ENCODE measurements around the gene AKT1S1. TPM values are rescaled to one million over a fixed set of nuclear protein-coding genes. Genes with fewer than 3 reads are reported as not detected.

AKT1S1 gene
- total RNA-seq, 1 experiment from 2014 or later: 70.6 TPM

- ATAC-seq: no peak
- ChIA-PET POLR2A (no interaction called here), CTCF (no interaction called here), RAD21 (ENCODE audit: low non-redundant PET in 1 of 2, low total read pairs in 2 of 2, uncharacterized antibody in 2 of 2, unreplicated experiment in 2 of 2) (no interaction called here)
- H3K9me2 ChIP-seq (ENCODE audit: insufficient read depth): no peaks in the 10 kb centered on the region
- intact Hi-C loops (cut with micrococcal nuclease): no loop called here
- no peak overlapping the region for H3K9ac ChIP-seq (ENCODE audit: low read length)
- peaks cover 3 to 9% of the 10 kb centered on the region in 2 experiments for H3K4me1 ChIP-seq (ENCODE audit: control insufficient read depth in 1 of 2, insufficient read depth in 2 of 2, low read length in 2 of 2)
- no peak overlapping the region for H2AFZ ChIP-seq (ENCODE audit: low read depth, low read length, poor library complexity, severe bottlenecking)
- no peaks in the 10 kb centered on the region for H3K9me3 ChIP-seq (ENCODE audit: control insufficient read depth in 1 of 2, insufficient read depth in 1 of 2, low read depth in 1 of 2, low read length in 2 of 2)
- H3K27me3 ChIP-seq (ENCODE audit: insufficient read depth, low read length): no peaks in the 10 kb centered on the region
- no peak overlapping the region for H3K4me3 ChIP-seq (replicated peaks in 1 of 2; ENCODE audit: low read depth in 1 of 2, low read length in 2 of 2)
- no peaks in the 10 kb centered on the region for H3K79me2 ChIP-seq (ENCODE audit: insufficient read depth, low read length)
- H3K27ac ChIP-seq (ENCODE audit: low read depth, low read length): no peak overlapping the region
- H4K20me1 ChIP-seq (ENCODE audit: insufficient read depth): no peaks in the 10 kb centered on the region
- no TSS peak for BruUV-seq (replicated peaks)
- H3K4me2 ChIP-seq (ENCODE audit: low read length): no peak overlapping the region
- no peaks in the 10 kb centered on the region for H3K36me3 ChIP-seq (ENCODE audit: control insufficient read depth in 1 of 2, insufficient read depth in 2 of 2, low read length in 2 of 2)
- no peak for DNase-seq (ENCODE audit: low read depth, low spot score)
- TF ChIP-seq RAD21 (IDR thresholded peaks at IDR 0.05; ENCODE audit: low read depth) (no peak), CEBPB (IDR thresholded peaks at IDR 0.05; ENCODE audit: low read depth) (no peak), JUND (IDR thresholded peaks at IDR 0.05) (no peak), TCF7L2 (IDR thresholded peaks at IDR 0.05; ENCODE audit: borderline replicate concordance, extremely low read depth, insufficient read depth, insufficient read length) (no peak), POLR2AphosphoS5 (IDR thresholded peaks at IDR 0.05; ENCODE audit: low read depth, low read length) (no peak), CTCF (IDR thresholded peaks at IDR 0.05 in 2 of 3, conservative IDR thresholded peaks at IDR 0.05 in 1 of 3; ENCODE audit: borderline replicate concordance in 1 of 3, insufficient read depth in 1 of 3, low read depth in 2 of 3, low read length in 2 of 3) (no peak), ZNF274 (IDR thresholded peaks at IDR 0.05; ENCODE audit: low read depth, low read length) (no peak), EGR1 (IDR thresholded peaks at IDR 0.05; ENCODE audit: low read depth) (no peak), EZH2 (IDR thresholded peaks at IDR 0.05) (no peak), SP1 (IDR thresholded peaks at IDR 0.05; ENCODE audit: low read depth) (no peak), POLR2A (IDR thresholded peaks at IDR 0.05; ENCODE audit: borderline replicate concordance, extremely low read depth, insufficient read depth, insufficient read length) (no peak), ATF3 (IDR thresholded peaks at IDR 0.05) (no peak), FOSL1 (IDR thresholded peaks at IDR 0.05; ENCODE audit: low read depth) (no peak), MAX (IDR thresholded peaks at IDR 0.05) (no peak), SIN3A (IDR thresholded peaks at IDR 0.05; ENCODE audit: low read depth) (no peak), ZFX (IDR thresholded peaks at IDR 0.05) (no peak), YY1 (IDR thresholded peaks at IDR 0.05; ENCODE audit: extremely low read depth, insufficient replicate concordance, low read depth, low read length) (no peak), EZH2phosphoT487 (IDR thresholded peaks at IDR 0.05; ENCODE audit: borderline replicate concordance) (no peak)
These were observed 18.6 kb upstream of the AKT1S1 start for GRCh38 chr19:49895566-49896297.
